HepG2 (cell line): ENCODE data around the gene ATP7B. TPM values are rescaled to one million over a fixed set of nuclear protein-coding genes. Genes with fewer than 3 reads are reported as not detected.
A peak's percentile ranks its signal among the peaks of the same experiment; 100 is the strongest.

ENCODE experiments used
- AGO2 ChIP-seq: fragments of 200-400 bp; formaldehyde crosslinking; optimal IDR thresholded peaks from 2 replicates; pipeline ENCODE3; 2017; ENCODE audit warnings: mild to moderate bottlenecking, low read depth, low read length, moderate library complexity
- BATF2 ChIP-seq: sonication (generic); formaldehyde crosslinking; IDR thresholded peaks from 2 replicates; pipeline ENCODE4 v1.8.0; 2022; ENCODE audit warnings: mild to moderate bottlenecking, missing genetic modification reagents, moderate library complexity
- CREBL2 ChIP-seq: sonication (generic); formaldehyde crosslinking; IDR thresholded peaks from 2 replicates; pipeline ENCODE4 v1.8.1; 2023; ENCODE audit warnings: missing genetic modification reagents, mild to moderate bottlenecking, borderline replicate concordance
- FOXA3 ChIP-seq: IDR thresholded peaks from 2 replicates; pipeline ENCODE4 v1.6.1; 2016; ENCODE audit warnings: missing genetic modification reagents, missing compliant biosample characterization
- GATAD2A ChIP-seq: IDR thresholded peaks from 2 replicates; pipeline ENCODE4 v1.6.1; 2016
- HES4 ChIP-seq: sonication (generic); formaldehyde crosslinking; IDR thresholded peaks from 2 replicates; pipeline ENCODE4 v1.9.0; 2021; ENCODE audit warnings: mild to moderate bottlenecking, missing genetic modification reagents, borderline replicate concordance
- HNF4G ChIP-seq, 2 experiments: sonication (generic) in 1 of 2; formaldehyde crosslinking in 1 of 2; IDR thresholded peaks; 2 replicates each; pipeline versions ENCODE4 v1.4.0 to v1.6.1; 2011 to 2020; ENCODE audit warnings: borderline replicate concordance in 2 of 2, low read depth in 2 of 2, mild to moderate bottlenecking in 2 of 2, low read length in 1 of 2, missing genetic modification reagents in 1 of 2, moderate library complexity in 1 of 2
- IRF2 ChIP-seq: IDR thresholded peaks from 2 replicates; pipeline ENCODE4 v1.6.1; 2018; ENCODE audit warnings: missing genetic modification reagents, missing compliant biosample characterization
- KAT8 ChIP-seq: IDR thresholded peaks from 2 replicates; pipeline ENCODE4 v1.6.1; 2016; ENCODE audit warnings: missing genetic modification reagents, missing compliant biosample characterization
- KLF15 ChIP-seq: sonication (generic); formaldehyde crosslinking; IDR thresholded peaks from 2 replicates; pipeline ENCODE4 v1.8.1; 2023; ENCODE audit warnings: borderline replicate concordance, mild to moderate bottlenecking, inconsistent platforms, missing genetic modification reagents, mixed read lengths
- KLF6 ChIP-seq: IDR thresholded peaks from 2 replicates; pipeline ENCODE4 v1.8.0; 2016; ENCODE audit warnings: missing biosample characterization, missing genetic modification reagents
- MIER3 ChIP-seq: IDR thresholded peaks from 2 replicates; pipeline ENCODE4 v1.6.1; 2016; ENCODE audit warnings: missing compliant biosample characterization, borderline replicate concordance
- NR2F2 ChIP-seq: IDR thresholded peaks from 2 replicates; pipeline ENCODE4 v1.6.1; 2012; ENCODE audit warnings: low read depth, inconsistent platforms, borderline replicate concordance
- RAD51 ChIP-seq: fragments of 450-650 bp; IDR thresholded peaks from 2 replicates; pipeline ENCODE4 v1.6.1; 2016; ENCODE audit warnings: borderline replicate concordance
- SALL1 ChIP-seq: sonication (generic); formaldehyde crosslinking; IDR thresholded peaks from 2 replicates; pipeline ENCODE4 v1.8.0; 2022; ENCODE audit warnings: mild to moderate bottlenecking, missing genetic modification reagents
- TAF1 ChIP-seq: sonication (generic); formaldehyde crosslinking; IDR thresholded peaks from 2 replicates; pipeline ENCODE4 v1.4.0; 2020; ENCODE audit warnings: missing genetic modification reagents
- TEAD3 ChIP-seq: optimal IDR thresholded peaks from 2 replicates; pipeline ENCODE3; 2016; ENCODE audit warnings: borderline replicate concordance
- ZFYVE20 ChIP-seq: sonication (generic); formaldehyde crosslinking; IDR thresholded peaks from 2 replicates; pipeline ENCODE4 v1.8.0; 2023; ENCODE audit warnings: low read depth, mild to moderate bottlenecking, moderate library complexity, missing genetic modification reagents, borderline replicate concordance
- ZNF350 ChIP-seq: sonication (generic); formaldehyde crosslinking; IDR thresholded peaks from 2 replicates; pipeline ENCODE4 v1.4.0; 2020; ENCODE audit warnings: mild to moderate bottlenecking, low read depth, missing genetic modification reagents, borderline replicate concordance
- ZNF788 ChIP-seq: sonication (generic); formaldehyde crosslinking; IDR thresholded peaks from 2 replicates; pipeline ENCODE4 v1.5.0; 2020; ENCODE audit warnings: mild to moderate bottlenecking, missing genetic modification reagents, borderline replicate concordance
- polyA plus RNA-seq, 8 experiments: library from polyadenylated mRNA; depleted of rRNA in 3 of 8; stranded (reverse) in 7 of 8; unstranded in 1 of 8; fragments of >200 nt; fragmentation: Illumina TruSeq in 4 of 8; extraction: Trizol in 4 of 8; gene quantifications; 2 replicates each; pipeline versions ENCODE4 v1.2.1 to v1.2.3, GENCODE V29; 2011 to 2016; ENCODE audit warnings: low read depth in 4 of 8, missing spikeins in 1 of 8, mixed read lengths in 1 of 8; ENCODE audit not compliant: insufficient read depth in 1 of 8
- total RNA-seq, 5 experiments: library from RNA; depleted of rRNA; stranded (reverse); fragments of >200 nt; fragmentation: Illumina TruSeq; extraction: Trizol; gene quantifications; 2 replicates each; pipeline ENCODE4 v1.2.3, GENCODE V29; 2016; ENCODE audit warnings: low read depth in 1 of 5
- TF ChIP-seq, protein P1 (sequence below), 2 experiments: sonication (generic) in 1 of 2; formaldehyde crosslinking in 1 of 2; IDR thresholded peaks; 2 replicates each; pipeline versions ENCODE4 v1.5.1 to v1.6.1; 2011 to 2020; ENCODE audit warnings: borderline replicate concordance in 1 of 2, low read depth in 1 of 2, low read length in 1 of 2, mild to moderate bottlenecking in 1 of 2, missing genetic modification reagents in 1 of 2, moderate library complexity in 1 of 2
- TF ChIP-seq, protein P2 (sequence below): IDR thresholded peaks from 2 replicates; pipeline ENCODE4 v1.6.1; 2012; ENCODE audit warnings: inconsistent platforms
- TF ChIP-seq, protein P3 (sequence below): IDR thresholded peaks from 2 replicates; pipeline ENCODE4 v1.6.1; 2018; ENCODE audit warnings: missing genetic modification reagents, mild to moderate bottlenecking, missing compliant biosample characterization

ATP7B gene
- total and polyA plus RNA-seq, 2 of the 13 experiments (the other 11 are each of a cell fraction or from before 2014, with no cell fraction given): 31.8 to 57.4 TPM

DNA sequence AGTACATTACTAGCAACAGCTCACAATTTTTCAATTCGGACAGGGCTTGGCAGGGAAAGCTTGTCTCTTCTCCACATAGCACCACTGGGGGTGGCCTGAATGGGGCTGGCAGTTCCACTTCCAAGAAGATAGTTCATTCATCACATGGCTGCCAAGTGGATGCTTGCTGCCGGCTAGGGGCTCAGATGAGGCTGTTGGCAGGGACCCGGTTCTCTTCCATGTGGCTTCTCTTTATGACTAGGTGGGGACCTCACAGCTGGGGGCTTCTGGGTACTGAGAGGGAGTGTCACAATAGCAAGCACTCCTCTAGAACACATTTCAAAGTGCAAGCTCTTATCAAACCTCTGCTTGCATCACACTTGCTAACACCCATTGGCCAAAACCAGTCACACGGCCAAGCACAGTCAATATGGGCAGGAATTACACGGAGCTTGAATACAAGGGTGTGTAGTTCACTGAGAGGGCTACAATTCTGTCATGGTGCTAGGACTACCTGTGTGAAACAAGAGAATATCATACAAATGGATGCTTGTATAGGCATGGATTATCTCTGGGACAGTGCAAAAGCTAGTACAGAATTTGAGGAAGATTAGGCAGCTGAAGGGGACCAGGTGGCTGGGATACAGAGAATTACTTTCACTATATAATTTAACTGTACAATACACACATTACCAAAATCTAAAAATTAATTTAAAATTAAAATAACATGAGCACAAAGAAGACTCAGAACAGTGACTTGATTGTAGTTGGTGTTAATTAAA lies 32.3 kb downstream of the ATP7B start (continued):
- TF ChIP-seq FOXA3 (CRISPR knock-in tag): peak; percentile 89
- TF ChIP-seq ZFYVE20 (CRISPR knock-in tag): no peak
- TF ChIP-seq KLF6 (CRISPR knock-in tag): 0 out of 2 replicates have a peak, but pooled peaks have one; percentile 39
- TF ChIP-seq HES4 (CRISPR knock-in tag): no peak
- TF ChIP-seq GATAD2A: peak; percentile 76
- TF ChIP-seq AGO2: no peak
- TF ChIP-seq, protein P1, sequence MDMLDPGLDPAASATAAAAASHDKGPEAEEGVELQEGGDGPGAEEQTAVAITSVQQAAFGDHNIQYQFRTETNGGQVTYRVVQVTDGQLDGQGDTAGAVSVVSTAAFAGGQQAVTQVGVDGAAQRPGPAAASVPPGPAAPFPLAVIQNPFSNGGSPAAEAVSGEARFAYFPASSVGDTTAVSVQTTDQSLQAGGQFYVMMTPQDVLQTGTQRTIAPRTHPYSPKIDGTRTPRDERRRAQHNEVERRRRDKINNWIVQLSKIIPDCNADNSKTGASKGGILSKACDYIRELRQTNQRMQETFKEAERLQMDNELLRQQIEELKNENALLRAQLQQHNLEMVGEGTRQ (IDR thresholded peaks at IDR 0.05; ENCODE audit: low read depth, low read length): peak; percentile 97
- TF ChIP-seq, protein P1 (CRISPR knock-in tag; IDR thresholded peaks at IDR 0.05; ENCODE audit: borderline replicate concordance): peak; percentile 97; the same call in 1 of the 2 replicates
- TF ChIP-seq, protein P2, sequence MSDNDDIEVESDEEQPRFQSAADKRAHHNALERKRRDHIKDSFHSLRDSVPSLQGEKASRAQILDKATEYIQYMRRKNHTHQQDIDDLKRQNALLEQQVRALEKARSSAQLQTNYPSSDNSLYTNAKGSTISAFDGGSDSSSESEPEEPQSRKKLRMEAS: peak; percentile 72
- TF ChIP-seq IRF2 (CRISPR knock-in tag): peak; percentile 31; the same call in 1 of the 2 replicates
- peak; percentile 38; the same call in 1 of the 2 replicates for TF ChIP-seq ZNF788 (CRISPR knock-in tag)
- TF ChIP-seq SALL1 (CRISPR knock-in tag): peak; percentile 61
- TF ChIP-seq KAT8 (CRISPR knock-in tag): peak; percentile 47; the same call in 1 of the 2 replicates
- TF ChIP-seq HNF4G (IDR thresholded peaks at IDR 0.05; ENCODE audit: borderline replicate concordance, low read depth, low read length): peak; percentile 61; the same call in 1 of the 2 replicates
- TF ChIP-seq HNF4G (CRISPR knock-in tag; IDR thresholded peaks at IDR 0.05; ENCODE audit: borderline replicate concordance, low read depth): no peak
- peak; percentile 63 for TF ChIP-seq RAD51
- TF ChIP-seq KLF15 (CRISPR knock-in tag): no peak
- peak; percentile 72 for TF ChIP-seq TEAD3 (CRISPR knock-in tag)
- TF ChIP-seq, protein P3, sequence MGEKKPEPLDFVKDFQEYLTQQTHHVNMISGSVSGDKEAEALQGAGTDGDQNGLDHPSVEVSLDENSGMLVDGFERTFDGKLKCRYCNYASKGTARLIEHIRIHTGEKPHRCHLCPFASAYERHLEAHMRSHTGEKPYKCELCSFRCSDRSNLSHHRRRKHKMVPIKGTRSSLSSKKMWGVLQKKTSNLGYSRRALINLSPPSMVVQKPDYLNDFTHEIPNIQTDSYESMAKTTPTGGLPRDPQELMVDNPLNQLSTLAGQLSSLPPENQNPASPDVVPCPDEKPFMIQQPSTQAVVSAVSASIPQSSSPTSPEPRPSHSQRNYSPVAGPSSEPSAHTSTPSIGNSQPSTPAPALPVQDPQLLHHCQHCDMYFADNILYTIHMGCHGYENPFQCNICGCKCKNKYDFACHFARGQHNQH (CRISPR knock-in tag): peak; percentile 50; the same call in 1 of the 2 replicates
- peak; percentile 42; the same call in 1 of the 2 replicates for TF ChIP-seq MIER3 (CRISPR knock-in tag)
- TF ChIP-seq TAF1 (CRISPR knock-in tag): 0 out of 2 replicates have a peak, but pooled peaks have one; percentile 20
- TF ChIP-seq CREBL2 (CRISPR knock-in tag): no peak
- no peak for TF ChIP-seq NR2F2
- peak; percentile 37; the same call in 1 of the 2 replicates for TF ChIP-seq ZNF350 (CRISPR knock-in tag)
- no peak for TF ChIP-seq BATF2 (CRISPR knock-in tag)
